ENCODE results near the gene PPP4R4. TPM values are rescaled to one million over a fixed set of nuclear protein-coding genes. Genes with fewer than 3 reads are reported as not detected.
A peak's percentile ranks its signal among the peaks of the same experiment; 100 is the strongest.

Gene PPP4R4
- total RNA-seq, 4 donors from 2014 or later = 0.13 TPM; not detected in 3

- in situ Hi-C loops (cut with MboI; ENCODE audit: low sequenced_read_pairs in 4 of 4) (no loop called here), intact Hi-C loops (cut with DNase I; ENCODE audit: low total_unique reads) (loop anchor here (5.0 to 10.0 kb wide), 2 partner anchors 236 to 839 kb away; partner anchors contain the start of gene BTBD7)
- no peak for ATAC-seq
- Histone ChIP-seq H3K4me3 (peak overlapping the region; percentile 59 to 69 (median 64)), H3K9me3 (no peaks in the 10 kb centered on the region), H3K27me3 (peaks cover 24 to 36% (median 34%) of the 10 kb centered on the region in 3 donors), H3K4me1 (peaks cover 13% of the 10 kb centered on the region in 2 donors), H3K27ac (peak overlapping the region; percentile 53 to 75 (median 68)), H3K36me3 (no peaks in the 10 kb centered on the region)
- DNase-seq = no peak
- TF ChIP-seq CTCF (IDR thresholded peaks at IDR 0.05 in 4 of 5, conservative IDR thresholded peaks at IDR 0.05 in 1 of 5) (no peak), POLR2A (IDR thresholded peaks at IDR 0.05) (no peak)
Observed at GRCh38 chr14:94173471-94173884, 644 bp upstream of the PPP4R4 start.

- ATAC-seq (no peak), DNase-seq (no peak)
- Histone ChIP-seq H3K4me1 (peaks cover 13% of the 10 kb centered on the region in 2 donors), H3K27me3 (peaks cover 24 to 36% (median 34%) of the 10 kb centered on the region in 3 donors), H3K36me3 (no peaks in the 10 kb centered on the region), H3K4me3 (peak overlapping the region; percentile 42 to 69 (median 62)), H3K9me3 (no peaks in the 10 kb centered on the region), H3K27ac (no peak overlapping the region)
- in situ Hi-C loops (cut with MboI; ENCODE audit: low sequenced_read_pairs in 4 of 4) = loop anchor here in 1 of 4 donors (25.0 kb wide), 1 partner anchor 512 kb away; no protein-coding TSS in a partner anchor
- TF ChIP-seq CTCF (IDR thresholded peaks at IDR 0.05 in 4 of 5, conservative IDR thresholded peaks at IDR 0.05 in 1 of 5) (no peak), POLR2A (IDR thresholded peaks at IDR 0.05) (no peak)
- intact Hi-C loops (cut with DNase I; ENCODE audit: low total_unique reads) = loop anchor here (2.0 to 10.0 kb wide), 3 partner anchors 94 to 840 kb away; partner anchors contain the start of genes BTBD7, DDX24 and IFI27L1
Observed at GRCh38 chr14:94174604-94175010, 485 bp downstream of the PPP4R4 start.

- H3K36me3 ChIP-seq = no peaks in the 10 kb centered on the region
- TF ChIP-seq CTCF (IDR thresholded peaks at IDR 0.05 in 4 of 5, conservative IDR thresholded peaks at IDR 0.05 in 1 of 5) (no peak), POLR2A (IDR thresholded peaks at IDR 0.05) (no peak)
- H3K27me3 ChIP-seq = peaks cover 24 to 36% (median 34%) of the 10 kb centered on the region in 3 donors
- H3K27ac ChIP-seq = no peak overlapping the region
- DNase-seq = no peak
- in situ Hi-C loops (cut with MboI; ENCODE audit: low sequenced_read_pairs in 4 of 4) (loop anchor here in 1 of 4 donors (25.0 kb wide), 1 partner anchor 513 kb away; no protein-coding TSS in a partner anchor), intact Hi-C loops (cut with DNase I; ENCODE audit: low total_unique reads) (loop anchor here (2.0 to 10.0 kb wide), 2 partner anchors 94 to 840 kb away; partner anchors contain the start of genes BTBD7, DDX24 and IFI27L1)
- no peak for ATAC-seq
- peaks cover 13% of the 10 kb centered on the region in 2 donors for H3K4me1 ChIP-seq
- no peaks in the 10 kb centered on the region for H3K9me3 ChIP-seq
- peak overlapping the region; percentile 42 to 69 (median 62) for H3K4me3 ChIP-seq
Observed at GRCh38 chr14:94175011-94175745, 1.1 kb downstream of the PPP4R4 start.

- H3K36me3 ChIP-seq = no peaks in the 10 kb centered on the region
- H3K4me3 ChIP-seq = no peak overlapping the region
- H3K27me3 ChIP-seq = peaks cover 24 to 36% (median 34%) of the 10 kb centered on the region in 3 donors
- no peak overlapping the region for H3K27ac ChIP-seq
- no peak for DNase-seq
- in situ Hi-C loops (cut with MboI; ENCODE audit: low sequenced_read_pairs in 4 of 4) (loop anchor here in 1 of 4 donors (25.0 kb wide), 1 partner anchor 513 kb away; no protein-coding TSS in a partner anchor), intact Hi-C loops (cut with DNase I; ENCODE audit: low total_unique reads) (loop anchor here (2.0 to 10.0 kb wide), 2 partner anchors 95 to 841 kb away; partner anchors contain the start of genes BTBD7, DDX24 and IFI27L1)
- H3K9me3 ChIP-seq = no peaks in the 10 kb centered on the region
- no peak for TF ChIP-seq POLR2A (IDR thresholded peaks at IDR 0.05)
- TF ChIP-seq CTCF (IDR thresholded peaks at IDR 0.05 in 4 of 5, conservative IDR thresholded peaks at IDR 0.05 in 1 of 5) = no peak
- peaks cover 12 to 13% of the 10 kb centered on the region in 2 donors for H3K4me1 ChIP-seq
- no peak for ATAC-seq
Observed at GRCh38 chr14:94175747-94176146, 1.6 kb downstream of the PPP4R4 start.
